ENCODE data around the gene MKRN2OS. TPM values are rescaled to one million over a fixed set of nuclear protein-coding genes. Genes with fewer than 3 reads are reported as not detected.

MKRN2OS gene
- total and polyA plus RNA-seq, 10 of the 15 experiments (the other 5 are each of a cell fraction or from before 2014, with no cell fraction given) = 0.20 to 1.0 (median 0.40) TPM; not detected in 4

- TF ChIP-seq USF1 (IDR thresholded peaks at IDR 0.05; ENCODE audit: borderline replicate concordance, extremely low read length, insufficient read depth, low read depth, low read length) (no peak), CBFB (IDR thresholded peaks at IDR 0.05; ENCODE audit: low read depth) (no peak), ESRRA (IDR thresholded peaks at IDR 0.05; ENCODE audit: low read length) (no peak), MLLT1 (IDR thresholded peaks at IDR 0.05) (no peak), MEF2A (IDR thresholded peaks at IDR 0.05; ENCODE audit: insufficient read depth, low read depth, low read length) (no peak), POLR2AphosphoS2 (IDR thresholded peaks at IDR 0.05; ENCODE audit: low read depth, low read length) (no peak), MAX (IDR thresholded peaks at IDR 0.05; ENCODE audit: low read depth, low read length) (no peak), RB1 (IDR thresholded peaks at IDR 0.05; ENCODE audit: borderline replicate concordance) (no peak), JUNB (IDR thresholded peaks at IDR 0.05) (no peak), CTCF (IDR thresholded peaks at IDR 0.05 in 2 of 3, conservative IDR thresholded peaks at IDR 0.05 in 1 of 3; ENCODE audit: control insufficient read depth in 2 of 3, extremely low read depth in 1 of 3, insufficient read depth in 1 of 3, low read depth in 3 of 3, low read length in 3 of 3) (no peak)
Observed at GRCh38 chr3:12577379-12577778, 32.1 kb upstream of the MKRN2OS start (continued).
